Measurements from ENCODE around the gene LY86. TPM values are rescaled to one million over a fixed set of nuclear protein-coding genes. Genes with fewer than 3 reads are reported as not detected.

Gene LY86
- total RNA-seq, 1 experiment from 2014 or later = not detected

GRCh38 chr6:6602262-6602661 is 13.7 kb downstream of the LY86 start (continued):
- TF ChIP-seq ZNF512 (CRISPR knock-in tag; IDR thresholded peaks at IDR 0.05; ENCODE audit: borderline replicate concordance) (no peak), EMX1 (CRISPR knock-in tag; IDR thresholded peaks at IDR 0.05) (no peak), GABPB1 (CRISPR knock-in tag; IDR thresholded peaks at IDR 0.05) (no peak), ZNF138 (CRISPR knock-in tag; conservative IDR thresholded peaks at IDR 0.05) (no peak), ZNF121 (CRISPR knock-in tag; IDR thresholded peaks at IDR 0.05) (no peak), STAT6 (CRISPR knock-in tag; conservative IDR thresholded peaks at IDR 0.05; ENCODE audit: low read depth) (no peak), AFF4 (CRISPR knock-in tag; IDR thresholded peaks at IDR 0.05; ENCODE audit: borderline replicate concordance) (no peak), CREB1 (CRISPR knock-in tag; IDR thresholded peaks at IDR 0.05) (no peak), PRRX2 (CRISPR knock-in tag; IDR thresholded peaks at IDR 0.05) (no peak), NFATC4 (CRISPR knock-in tag; IDR thresholded peaks at IDR 0.05) (no peak)

GRCh38 chr6:6603317-6603716 is 14.8 kb downstream of the LY86 start:
- Mint-ChIP-seq H3K4me1 (peaks cover 11% of the 10 kb centered on the region), H3K27me3 (ENCODE audit: low read depth) (no peaks in the 10 kb centered on the region), H3K4me3 (no peak overlapping the region)

More at GRCh38 chr6:6603317-6603716, 14.8 kb downstream of the LY86 start:
- no peak for DNase-seq (ENCODE audit: low spot score)
- no peak overlapping the region for H3K27ac Mint-ChIP-seq
- POLR2A ChIA-PET = no interaction called here
- H3K9me3 Mint-ChIP-seq = peaks cover 11% of the 10 kb centered on the region
- no peaks in the 10 kb centered on the region for H3K36me3 Mint-ChIP-seq
- ATAC-seq = no peak
- CTCF ChIA-PET = no interaction called here
- TF ChIP-seq GRHL2 (CRISPR knock-in tag; IDR thresholded peaks at IDR 0.05; ENCODE audit: insufficient replicate concordance, severe bottlenecking) (no peak), SMAD4 (CRISPR knock-in tag; IDR thresholded peaks at IDR 0.05) (no peak), GABPB1 (CRISPR knock-in tag; IDR thresholded peaks at IDR 0.05) (no peak), IRF2 (CRISPR knock-in tag; IDR thresholded peaks at IDR 0.05; ENCODE audit: borderline replicate concordance, low read depth) (no peak), NR2C2 (CRISPR knock-in tag; IDR thresholded peaks at IDR 0.05) (no peak), FOXP1 (CRISPR knock-in tag; IDR thresholded peaks at IDR 0.05; ENCODE audit: borderline replicate concordance) (no peak), AFF4 (CRISPR knock-in tag; IDR thresholded peaks at IDR 0.05; ENCODE audit: borderline replicate concordance) (no peak)

Data from WTC11 (cell line).